Regular cardiac myocyte (primary cell): Measurements from ENCODE around the gene ISYNA1. TPM values are rescaled to one million over a fixed set of nuclear protein-coding genes. Genes with fewer than 3 reads are reported as not detected.

ENCODE experiments used
- total RNA-seq: library from RNA; depleted of rRNA; stranded (reverse); fragments of >200 nt; gene quantifications from 2 replicates; pipeline ENCODE4 v1.2.3, GENCODE V29; 2014

The ISYNA1 gene
- total RNA-seq: 10.7 and 17.8 TPM in 2 replicates

DNA sequence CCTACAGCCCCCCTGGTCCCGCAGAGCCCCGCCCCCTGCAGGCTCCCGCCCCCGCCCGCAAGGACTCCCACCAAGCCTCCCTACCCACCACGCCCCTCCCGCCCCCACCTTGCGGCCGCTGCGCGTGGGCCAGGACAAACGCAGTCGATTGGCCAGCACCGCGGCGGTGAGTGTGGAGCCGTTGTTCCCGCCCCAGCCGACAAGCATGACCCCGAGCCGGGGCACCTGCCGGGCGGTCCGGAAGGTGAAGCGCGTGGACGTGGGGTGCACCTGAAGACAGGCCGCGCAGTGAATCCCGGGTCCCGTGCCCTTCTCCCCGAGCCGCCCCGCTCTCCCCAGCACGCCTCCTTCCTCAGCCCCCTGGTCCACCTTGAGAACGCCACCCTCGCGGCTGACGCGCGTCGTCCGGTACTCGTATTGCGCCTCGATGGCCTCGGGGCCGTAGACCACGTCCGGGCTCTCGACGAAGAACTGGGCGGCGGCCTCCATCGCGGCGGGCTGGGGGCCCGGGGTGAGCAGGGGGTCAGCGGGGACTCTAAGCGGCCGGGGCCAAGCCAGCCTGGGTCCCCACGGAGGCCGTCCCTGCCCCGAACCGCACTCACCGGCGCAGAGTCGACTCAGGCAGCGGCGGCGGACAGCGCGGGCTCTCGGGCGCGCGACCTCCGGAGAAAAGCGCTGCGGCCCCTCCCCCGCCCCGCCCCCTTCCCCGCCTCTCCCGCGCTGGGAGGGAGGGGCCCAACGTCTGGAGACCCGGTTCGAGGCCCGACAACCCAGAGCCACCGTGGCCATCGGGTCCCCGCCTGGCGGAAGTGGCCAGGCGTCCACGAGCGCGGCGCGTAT, at the start of gene ISYNA1:
ISYNA1 (minus strand) TSS at position 643 of the 840 bp plus-strand sequence; CDS start at position 489, 154 bp downstream.

GRCh38 chr19:18419195-18419698, 18.7 kb downstream of the ISYNA1 start, which contains the start of gene SSBP4:
TSS of gene SSBP4 (plus strand) at chr19:18419398. CDS start at chr19:18419649, 251 bp downstream.

DNA sequence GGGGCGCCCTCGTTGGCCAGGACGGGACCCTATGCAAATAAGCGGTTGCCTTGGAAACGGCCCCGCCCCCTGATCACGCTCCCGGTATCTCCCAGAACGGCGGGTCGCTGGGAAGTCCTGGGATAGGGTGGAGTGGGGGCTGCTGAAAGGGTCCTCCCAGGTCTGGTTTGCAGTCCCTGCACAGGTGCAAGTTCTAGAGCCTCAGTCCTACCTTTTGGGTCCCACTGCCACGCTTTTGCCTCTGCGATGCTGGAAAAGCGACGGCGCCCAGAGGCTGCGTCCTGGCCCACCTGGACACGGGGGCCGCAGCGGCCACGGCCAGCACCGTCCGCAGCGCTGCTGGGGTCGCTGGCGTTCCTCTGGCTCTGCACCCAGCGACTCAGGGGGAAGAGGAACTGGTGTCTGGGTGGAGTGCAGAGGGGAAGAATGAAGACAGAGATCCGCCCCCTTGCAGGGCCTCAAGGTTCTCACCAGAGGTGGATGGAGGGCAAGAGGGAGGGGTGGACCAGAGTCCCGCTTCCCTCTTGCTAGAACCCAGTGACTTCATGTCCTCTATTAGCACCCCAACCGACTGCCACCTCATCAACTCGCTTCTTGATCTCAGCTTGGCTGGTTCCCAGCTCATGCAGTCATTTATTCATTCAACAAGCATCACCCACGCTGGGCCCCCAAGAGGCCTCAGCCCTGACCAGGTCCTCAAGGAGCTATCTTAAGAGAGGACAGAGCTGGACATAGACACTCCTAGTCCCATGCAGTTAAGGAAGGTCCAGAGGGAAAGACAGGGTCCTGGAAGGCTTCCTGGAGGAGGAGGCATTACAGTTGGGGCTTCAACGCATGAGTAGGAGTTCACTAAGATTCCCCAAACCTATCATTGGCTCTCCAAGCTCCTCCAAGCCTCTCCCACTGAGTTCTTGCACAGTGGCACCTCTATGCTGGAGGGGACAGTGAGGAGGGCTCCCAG, 40.4 kb downstream of the ISYNA1 start, which contains the start of gene LRRC25:
LRRC25 (minus strand) TSS at position 381 of the 961 bp plus-strand sequence. CDS start 659 bp downstream, outside the sequence.

GRCh38 chr19:18385675-18386542, 52.0 kb downstream of the ISYNA1 start, which contains the start of gene GDF15:
TSS of gene GDF15 (plus strand) at chr19:18386158. CDS start at chr19:18386190, 32 bp downstream.

Other genes starting within 250 kb of the ISYNA1 start
- gene MPV17L2, start 244.9 kb downstream of the ISYNA1 start, total RNA-seq: 12.1 and 22.0 TPM in 2 replicates
- 1.9 and 2.5 TPM in 2 replicates for gene RAB3A, start 234.1 kb downstream of the ISYNA1 start, total RNA-seq
- 4.2 and 28.8 TPM in 2 replicates for gene PDE4C, start 211.7 kb downstream of the ISYNA1 start, total RNA-seq
- gene IQCN, start 163.7 kb downstream of the ISYNA1 start, total RNA-seq: 0.19 and 0.56 TPM in 2 replicates
- 80.3 and 124 TPM in 2 replicates for gene JUND, start 156.5 kb downstream of the ISYNA1 start, total RNA-seq
- gene LSM4, start 115.1 kb downstream of the ISYNA1 start, total RNA-seq: 80.6 and 206 TPM in 2 replicates
- gene PGPEP1, start 97.5 kb downstream of the ISYNA1 start, total RNA-seq: 31.1 and 61.2 TPM in 2 replicates
- gene GDF15, start 52.0 kb downstream of the ISYNA1 start, total RNA-seq: 57.1 and 243 TPM in 2 replicates
- under 0.01 TPM in 1 of 2 replicates, not detected in the other for gene LRRC25, start 40.5 kb downstream of the ISYNA1 start, total RNA-seq
- 67.7 and 68.1 TPM in 2 replicates for gene SSBP4, start 18.7 kb downstream of the ISYNA1 start, total RNA-seq
- gene ELL, start 83.9 kb upstream of the ISYNA1 start, total RNA-seq: 13.6 and 15.8 TPM in 2 replicates
- gene FKBP8, start 105.4 kb upstream of the ISYNA1 start, total RNA-seq: 207 and 320 TPM in 2 replicates
- gene KXD1, start 119.7 kb upstream of the ISYNA1 start, total RNA-seq: 58.6 and 106 TPM in 2 replicates
- gene UBA52, start 133.7 kb upstream of the ISYNA1 start, total RNA-seq: 565 and 821 TPM in 2 replicates
- 47.6 and 64.8 TPM in 2 replicates for gene REX1BD, start 150.7 kb upstream of the ISYNA1 start, total RNA-seq
- gene CRLF1, start 168.7 kb upstream of the ISYNA1 start, total RNA-seq: 19.7 TPM in 2 replicates
- 0.96 and 1.4 TPM in 2 replicates for gene TMEM59L, start 174.7 kb upstream of the ISYNA1 start, total RNA-seq
- 4.0 and 4.2 TPM in 2 replicates for gene KLHL26, start 198.9 kb upstream of the ISYNA1 start, total RNA-seq
- 1.2 and 2.0 TPM in 2 replicates for gene CRTC1, start 245.5 kb upstream of the ISYNA1 start, total RNA-seq